OCI-LY7 (cell line): ENCODE measurements around the gene RABEP1. TPM values are rescaled to one million over a fixed set of nuclear protein-coding genes. Genes with fewer than 3 reads are reported as not detected.

Experiments
- BruUV-seq: library from RNA; stranded (reverse); fragments of 400-500 nt; replicated peaks from 2 replicates; lab custom pipeline; 2021; lab: Mats Ljungman, UMichigan
- CTCF ChIA-PET: fragments of 300-600 bp; sonication (Branson Sonifier 250); formaldehyde crosslinking; loops from one replicate; lab custom pipeline; 2022; ENCODE audit warnings: antibody characterized with exemption; ENCODE audit not compliant: unreplicated experiment; lab: Charles Lee
- POLR2A ChIA-PET: fragments of 300-600 bp; sonication (Branson Sonifier 250); formaldehyde crosslinking; loops from one replicate; lab custom pipeline; 2022; ENCODE audit warnings: antibody characterized with exemption; lab: Charles Lee
- DNase-seq: peaks from one replicate; pipeline ENCODE4 v3.0.0-alpha.2; 2015; ENCODE audit warnings: low spot score
- H2AFZ ChIP-seq: fragments of 200-600 bp; sonication (generic), shearing (Covaris generic); 2 replicates; pipeline ENCODE4 v1.6.1; 2014; ENCODE audit warnings: mild to moderate bottlenecking, antibody characterized with exemption, low read length, moderate library complexity
- H3K27ac ChIP-seq: fragments of 200-600 bp; sonication (generic); 2 replicates; pipeline ENCODE4 v1.5.1; 2014; ENCODE audit warnings: mixed run types, low read depth, mild to moderate bottlenecking, moderate library complexity, low read length, inconsistent platforms; ENCODE audit not compliant: poor library complexity, severe bottlenecking
- H3K36me3 ChIP-seq: fragments of 200-600 bp; sonication (generic); 2 replicates; pipeline ENCODE4 v1.6.1; 2014; ENCODE audit warnings: mild to moderate bottlenecking, antibody characterized with exemption, low read length, moderate library complexity, mixed read lengths; ENCODE audit not compliant: insufficient read depth
- H3K4me1 ChIP-seq: fragments of 200-600 bp; sonication (generic); 2 replicates; pipeline ENCODE4 v1.5.1; 2014; ENCODE audit warnings: mild to moderate bottlenecking, low read length; ENCODE audit not compliant: insufficient read depth, poor library complexity, severe bottlenecking
- H3K4me2 ChIP-seq: fragments of 200-600 bp; sonication (generic); 2 replicates; pipeline ENCODE4 v1.6.1; 2014; ENCODE audit warnings: mild to moderate bottlenecking, low read length
- H3K4me3 ChIP-seq: fragments of 200-600 bp; sonication (generic); 2 replicates; pipeline ENCODE4 v1.5.1; 2014; ENCODE audit warnings: mild to moderate bottlenecking, low read depth, low read length; ENCODE audit not compliant: poor library complexity, severe bottlenecking
- H3K79me2 ChIP-seq: fragments of 200-600 bp; sonication (generic); 2 replicates; pipeline ENCODE4 v1.6.1; 2016; ENCODE audit warnings: low read depth, mild to moderate bottlenecking, low read length, moderate library complexity, mixed read lengths; ENCODE audit not compliant: insufficient read depth
- H3K9me2 ChIP-seq: fragments of 200-600 bp; sonication (generic); 2 replicates; pipeline ENCODE4 v1.6.1; 2016; ENCODE audit warnings: mild to moderate bottlenecking, low read length, mixed read lengths; ENCODE audit not compliant: insufficient read depth
- H3K9me3 ChIP-seq: fragments of 200-600 bp; sonication (generic); 2 replicates; pipeline ENCODE4 v1.6.1; 2014; ENCODE audit warnings: mild to moderate bottlenecking, mixed run types, low read length, mixed read lengths
- H4K20me1 ChIP-seq: fragments of 200-600 bp; sonication (generic); 2 replicates; pipeline ENCODE4 v1.6.1; 2014; ENCODE audit warnings: mild to moderate bottlenecking, antibody characterized with exemption, low read length, moderate library complexity, mixed read lengths; ENCODE audit not compliant: insufficient read depth
- CTCF ChIP-seq: fragments of 200-600 bp; sonication (generic); conservative IDR thresholded peaks from 2 replicates; pipeline ENCODE4 v1.5.1; 2014; ENCODE audit warnings: mild to moderate bottlenecking, antibody characterized with exemption, low read length, moderate library complexity, mixed read lengths
- EZH2phosphoT487 ChIP-seq: fragments of 200-600 bp; sonication (generic); IDR thresholded peaks from 2 replicates; pipeline ENCODE4 v1.6.1; 2018; ENCODE audit warnings: low read depth, borderline replicate concordance, mild to moderate bottlenecking, mixed run types, antibody characterized with exemption, low read length, moderate library complexity, mixed read lengths
- intact Hi-C: fragments of 100-400 bp; cut with micrococcal nuclease; formaldehyde crosslinking; loops from one replicate; pipeline ENCODE4 v1.10.0; 2022; ENCODE audit not compliant: unreplicated experiment
- total RNA-seq, 2 experiments: library from RNA; depleted of rRNA in 1 of 2; stranded (reverse); fragments of >200 nt in 1 of 2; shearing (Covaris generic) in 1 of 2; gene quantifications; 2 replicates each; pipeline ENCODE4 v1.2.3, GENCODE V29; 2014 to 2022

RABEP1 gene
- total RNA-seq, 2 experiments from 2014 or later, result 58.6 to 60.8 TPM

DNA sequence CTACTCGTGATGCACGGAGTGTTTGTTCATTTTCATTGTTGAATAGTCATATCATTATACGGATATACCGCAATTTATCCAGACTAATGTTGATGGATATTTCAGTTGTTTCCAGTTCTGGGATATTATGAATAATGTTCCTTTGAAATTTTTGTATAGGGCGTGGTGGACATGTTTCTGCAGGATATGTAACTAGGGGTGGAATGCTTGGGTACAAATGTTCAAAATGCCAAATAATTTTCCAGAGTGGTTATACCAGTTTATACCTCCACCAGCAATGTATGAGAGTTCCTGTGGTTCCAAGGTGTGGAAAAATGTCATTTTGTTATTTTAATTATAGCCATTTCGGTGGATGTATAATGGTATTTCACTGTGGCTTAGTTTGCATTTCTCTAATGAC lies 83.7 kb downstream of the RABEP1 start:
- H2AFZ ChIP-seq, result no peak overlapping the region
- H3K9me2 ChIP-seq, result no peaks in the 10 kb centered on the region
- DNase-seq, result no peak
- no peak overlapping the region for H3K27ac ChIP-seq
- peaks cover 87% of the 10 kb centered on the region for H3K36me3 ChIP-seq
- ChIA-PET POLR2A (no interaction called here), CTCF (no interaction called here)
- intact Hi-C loops, result no loop called here
- no peak overlapping the region for H3K4me3 ChIP-seq
- TF ChIP-seq CTCF (no peak), EZH2phosphoT487 (no peak)
- H3K4me2 ChIP-seq, result no peak overlapping the region
- no peaks in the 10 kb centered on the region for H3K4me1 ChIP-seq
- no peaks in the 10 kb centered on the region for H3K79me2 ChIP-seq
- H3K9me3 ChIP-seq, result no peaks in the 10 kb centered on the region
- BruUV-seq, result no TSS peak
- H4K20me1 ChIP-seq, result no peaks in the 10 kb centered on the region

- Histone ChIP-seq H3K36me3 (peaks cover 91% of the 10 kb centered on the region), H3K9me2 (no peaks in the 10 kb centered on the region), H3K9me3 (no peaks in the 10 kb centered on the region), H2AFZ (no peak overlapping the region), H3K4me2 (no peak overlapping the region), H3K4me3 (no peak overlapping the region), H3K4me1 (peaks cover 16% of the 10 kb centered on the region), H4K20me1 (no peaks in the 10 kb centered on the region), H3K27ac (no peak overlapping the region), H3K79me2 (no peaks in the 10 kb centered on the region)
- BruUV-seq, result no TSS peak
- intact Hi-C loops, result no loop called here
- POLR2A ChIA-PET, result no interaction called here
- no peak for TF ChIP-seq EZH2phosphoT487
- TF ChIP-seq CTCF, result no peak
- CTCF ChIA-PET, result no interaction called here
- DNase-seq, result no peak
These were observed 88.3 kb downstream of the RABEP1 start for GRCh38 chr17:5370411-5370810.

DNA sequence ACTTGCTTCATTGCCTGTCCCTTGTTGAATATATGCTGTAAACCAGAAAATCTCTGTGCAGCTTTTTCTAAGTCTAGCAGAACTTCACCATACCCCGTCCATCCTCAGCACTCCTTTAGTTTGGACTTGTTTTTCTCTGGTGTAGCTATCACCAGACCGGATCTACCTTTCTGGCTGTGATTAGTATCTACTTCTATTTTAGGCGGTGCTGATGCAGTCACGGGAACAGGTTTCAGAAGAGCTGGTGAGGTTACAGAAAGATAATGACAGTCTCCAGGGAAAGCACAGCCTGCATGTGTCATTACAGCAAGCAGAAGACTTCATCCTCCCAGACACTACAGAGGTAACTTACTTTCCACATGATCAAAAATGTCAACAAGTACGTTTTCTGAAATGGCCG lies 91.0 kb downstream of the RABEP1 start:
- BruUV-seq, result no TSS peak
- intact Hi-C loops, result no loop called here
- no peak overlapping the region for H3K4me3 ChIP-seq
- peak overlapping the region; percentile 31 for H3K4me2 ChIP-seq
- H3K9me3 ChIP-seq, result no peaks in the 10 kb centered on the region
- 0 out of 2 replicates have a peak, but pooled peaks cover 3% of the 10 kb centered on the region for H4K20me1 ChIP-seq
- no peaks in the 10 kb centered on the region for H3K79me2 ChIP-seq
- peak overlapping the region; percentile 51 for H3K27ac ChIP-seq
- H3K9me2 ChIP-seq, result no peaks in the 10 kb centered on the region
- ChIA-PET POLR2A (interaction anchor here (2.0 kb wide), 1 partner anchor 95 kb away, joined by 4 read pairs; the partner anchor contains the start of gene DHX33), CTCF (no interaction called here)
- DNase-seq, result peak; percentile 62
- H3K4me1 ChIP-seq, result peaks cover 16% of the 10 kb centered on the region
- no peak overlapping the region for H2AFZ ChIP-seq
- peaks cover 93% of the 10 kb centered on the region for H3K36me3 ChIP-seq
- no peak for TF ChIP-seq EZH2phosphoT487
- TF ChIP-seq CTCF, result no peak
